GM23248 (cell line): ENCODE results near the gene LMO2. TPM values are rescaled to one million over a fixed set of nuclear protein-coding genes. Genes with fewer than 3 reads are reported as not detected.

Source experiments
- DNase-seq: peaks from one replicate; pipeline ENCODE4 v3.0.0-alpha.2; 2015
- H2AFZ ChIP-seq: fragments of 200-600 bp; sonication (generic); 2 replicates; pipeline ENCODE4 v1.6.1; 2016; ENCODE audit warnings: antibody characterized with exemption
- H3F3A ChIP-seq: fragments of 200-600 bp; sonication (generic); 2 replicates; pipeline ENCODE4 v1.6.1; 2016; ENCODE audit warnings: mild to moderate bottlenecking, antibody characterized with exemption, mixed run types; ENCODE audit not compliant: insufficient read depth
- H3K27ac ChIP-seq: fragments of 200-600 bp; sonication (generic); 2 replicates; pipeline ENCODE4 v1.5.1; 2016; ENCODE audit warnings: mild to moderate bottlenecking
- H3K27me3 ChIP-seq: fragments of 200-600 bp; sonication (generic); replicated peaks from 2 replicates; pipeline ENCODE4 v1.6.1; 2016; ENCODE audit warnings: mild to moderate bottlenecking; ENCODE audit not compliant: insufficient read depth
- H3K36me3 ChIP-seq: fragments of 200-600 bp; sonication (generic); 2 replicates; pipeline ENCODE4 v1.6.1; 2016; ENCODE audit warnings: low read depth, mild to moderate bottlenecking
- H3K4me1 ChIP-seq: fragments of 200-600 bp; sonication (generic); 2 replicates; pipeline ENCODE4 v1.6.1; 2016; ENCODE audit warnings: mild to moderate bottlenecking; ENCODE audit not compliant: insufficient read depth
- H3K4me2 ChIP-seq: fragments of 200-600 bp; sonication (generic); one replicate; pipeline ENCODE4 v1.6.1; 2016; ENCODE audit warnings: mild to moderate bottlenecking; ENCODE audit not compliant: unreplicated experiment
- H3K4me3 ChIP-seq: fragments of 200-600 bp; sonication (generic); 2 replicates; pipeline ENCODE4 v1.5.1; 2016; ENCODE audit warnings: mild to moderate bottlenecking
- H3K79me2 ChIP-seq: fragments of 200-600 bp; sonication (generic); 2 replicates; pipeline ENCODE4 v1.6.1; 2016; ENCODE audit warnings: mild to moderate bottlenecking; ENCODE audit not compliant: insufficient read depth
- H3K9ac ChIP-seq: fragments of 200-600 bp; sonication (generic); 2 replicates; pipeline ENCODE4 v1.6.1; 2016; ENCODE audit warnings: mild to moderate bottlenecking
- H3K9me2 ChIP-seq: fragments of 200-600 bp; sonication (generic); 2 replicates; pipeline ENCODE4 v1.6.1; 2016; ENCODE audit warnings: mixed run types, mild to moderate bottlenecking, moderate library complexity; ENCODE audit not compliant: insufficient read depth
- H3K9me3 ChIP-seq: fragments of 200-600 bp; sonication (generic); one replicate; pipeline ENCODE4 v1.6.1; 2017; ENCODE audit warnings: low read depth
- H4K20me1 ChIP-seq: fragments of 200-600 bp; sonication (generic); 2 replicates; pipeline ENCODE4 v1.6.0; 2016; ENCODE audit not compliant: insufficient read depth
- EZH2 ChIP-seq: fragments of 200-600 bp; sonication (generic); IDR thresholded peaks from 2 replicates; pipeline ENCODE4 v1.6.1; 2018; ENCODE audit warnings: antibody characterized with exemption, mild to moderate bottlenecking; ENCODE audit not compliant: insufficient read depth, poor library complexity, severe bottlenecking
- EZH2phosphoT487 ChIP-seq: fragments of 200-600 bp; sonication (generic); IDR thresholded peaks from 2 replicates; pipeline ENCODE4 v1.6.1; 2018; ENCODE audit warnings: antibody characterized with exemption, moderate library complexity, mild to moderate bottlenecking, low read depth; ENCODE audit not compliant: insufficient read depth
- WGBS, 2 experiments: methylation state at CpG; one replicate each; pipeline ENCODE4 v1.1.6; 2015 to 2017; ENCODE audit warnings: low lambda C conversion rate in 2 of 2, low coverage in 1 of 2; ENCODE audit errors: missing lambda C conversion rate in 2 of 2; 5-methylcytosine and 5-hydroxymethylcytosine counted together
- in situ Hi-C: fragments of 300-500 bp; cut with MboI; formaldehyde crosslinking; loops from 2 replicates; pipeline ENCODE4 v1.15.0; 2020
- polyA plus RNA-seq: library from polyadenylated mRNA; unstranded; fragments of >200 nt; fragmentation: Nextera tagmentation; extraction: Ambion mirVana; gene quantifications from 2 replicates; pipeline ENCODE4 v1.2.1, GENCODE V29; 2016
- total RNA-seq: library from RNA; depleted of rRNA; stranded (reverse); fragments of >200 nt; shearing (Covaris generic); gene quantifications from 2 replicates; pipeline ENCODE4 v1.2.3, GENCODE V29; 2014

LMO2 gene
- total and polyA plus RNA-seq, 2 experiments from 2014 or later: not detected

DNA sequence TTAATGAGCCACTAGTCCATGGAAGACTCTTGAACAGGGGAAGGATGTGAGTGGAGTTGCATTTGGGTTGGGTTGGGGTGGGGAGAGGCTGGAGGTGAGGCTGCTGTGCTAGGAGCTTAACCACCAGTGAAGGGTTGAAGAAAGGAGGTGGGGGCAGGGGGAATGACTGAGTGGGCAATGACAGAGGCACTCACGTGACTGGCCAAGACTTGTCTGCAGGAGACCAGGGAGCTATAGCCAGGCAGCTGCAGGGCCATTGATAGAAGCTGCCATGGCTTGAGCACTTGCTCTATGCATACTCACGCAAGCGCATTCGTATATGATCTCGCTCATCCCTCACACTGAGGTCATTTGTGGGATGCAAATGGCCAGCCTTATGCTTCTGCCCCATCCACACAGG is 4.0 kb downstream of the LMO2 start:
- H3K27me3 ChIP-seq: peaks cover 39% of the 10 kb centered on the region
- H3K27ac ChIP-seq: no peak overlapping the region
- H3K36me3 ChIP-seq: no peaks in the 10 kb centered on the region
- no peaks in the 10 kb centered on the region for H3K79me2 ChIP-seq
- no peak for DNase-seq
- no peaks in the 10 kb centered on the region; the same call in 1 of the 2 replicates for H3F3A ChIP-seq
- H3K9me3 ChIP-seq: no peaks in the 10 kb centered on the region
- in situ Hi-C loops: no loop called here
- H3K9ac ChIP-seq: no peak overlapping the region
- H3K4me3 ChIP-seq: no peak overlapping the region
- no peaks in the 10 kb centered on the region for H4K20me1 ChIP-seq
- no peak for TF ChIP-seq EZH2
- no peak for TF ChIP-seq EZH2phosphoT487
- H3K9me2 ChIP-seq: no peaks in the 10 kb centered on the region
- 78 to 81% methylated on average over 5 of the region's 5 CpGs for WGBS, 2 experiments
- no peak overlapping the region for H2AFZ ChIP-seq
- H3K4me1 ChIP-seq: no peaks in the 10 kb centered on the region
- no peak overlapping the region for H3K4me2 ChIP-seq

- TF ChIP-seq EZH2: no peak
- no peak for TF ChIP-seq EZH2phosphoT487
- Histone ChIP-seq H3K9me2 (no peaks in the 10 kb centered on the region), H3K27ac (no peak overlapping the region), H3K9ac (no peak overlapping the region), H4K20me1 (no peaks in the 10 kb centered on the region), H3K27me3 (peaks cover 62% of the 10 kb centered on the region), H3K4me3 (no peak overlapping the region), H3K36me3 (no peaks in the 10 kb centered on the region), H3K79me2 (no peaks in the 10 kb centered on the region), H2AFZ (no peak overlapping the region), H3F3A (no peaks in the 10 kb centered on the region), H3K9me3 (no peaks in the 10 kb centered on the region), H3K4me1 (no peaks in the 10 kb centered on the region), H3K4me2 (no peak overlapping the region)
- no peak for DNase-seq
- in situ Hi-C loops: no loop called here
- WGBS, 2 experiments: 62 to 64% methylated on average over 3 of the region's 3 CpGs
Measured at GRCh38 chr11:33885338-33886005, 6.4 kb downstream of the LMO2 start.

DNA sequence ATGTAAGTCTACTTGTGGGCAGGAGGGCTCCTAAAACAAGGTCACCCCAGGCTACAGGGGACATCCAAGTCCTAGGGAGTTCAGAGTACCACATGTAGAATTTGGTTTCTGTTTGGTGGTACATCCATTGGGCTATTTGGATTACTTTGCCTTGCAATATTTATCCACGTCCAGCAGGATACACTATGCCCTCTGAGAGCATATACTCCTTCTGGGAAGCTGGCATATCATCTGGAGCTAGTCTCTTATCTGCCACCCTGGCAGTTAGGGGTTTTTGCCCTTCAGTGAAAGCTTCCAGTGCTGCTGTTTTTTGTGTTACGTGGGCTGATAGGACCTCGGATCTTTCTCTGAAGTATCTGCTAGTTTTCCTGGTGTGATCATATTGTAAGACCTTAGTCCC is 7.3 kb downstream of the LMO2 start:
- Histone ChIP-seq H3K4me2 (no peak overlapping the region), H3K9me2 (no peaks in the 10 kb centered on the region), H3K27me3 (peaks cover 63% of the 10 kb centered on the region), H2AFZ (no peak overlapping the region), H3K36me3 (no peaks in the 10 kb centered on the region), H3K27ac (no peak overlapping the region), H3F3A (no peaks in the 10 kb centered on the region), H4K20me1 (no peaks in the 10 kb centered on the region), H3K9ac (no peak overlapping the region), H3K79me2 (no peaks in the 10 kb centered on the region), H3K4me3 (no peak overlapping the region), H3K4me1 (no peaks in the 10 kb centered on the region), H3K9me3 (no peaks in the 10 kb centered on the region)
- in situ Hi-C loops: no loop called here
- DNase-seq: no peak
- WGBS, 2 experiments: 27 to 35% methylated on average over 3 of the region's 3 CpGs
- no peak for TF ChIP-seq EZH2
- TF ChIP-seq EZH2phosphoT487: no peak

DNA sequence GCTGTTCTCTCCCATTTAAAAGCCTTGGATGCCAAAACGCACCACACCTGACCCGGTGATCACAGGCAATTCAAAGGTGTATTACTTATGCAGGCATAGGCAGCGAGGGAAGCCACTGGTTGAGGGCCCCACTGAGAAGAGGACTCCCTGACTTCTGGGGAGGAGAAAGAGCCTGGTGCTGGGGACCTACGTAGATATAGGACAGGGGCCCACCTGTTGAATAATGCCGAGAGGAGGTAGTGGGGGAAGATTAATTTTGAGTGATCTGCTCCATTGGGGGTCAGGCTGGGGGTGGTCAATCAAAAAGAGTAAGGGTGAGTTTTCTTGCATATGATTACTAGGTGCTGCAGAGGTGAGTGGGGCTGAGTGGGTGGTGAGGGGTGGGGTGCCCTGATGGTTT is 7.8 kb downstream of the LMO2 start:
- 73 to 74% methylated on average over 5 of the region's 5 CpGs for WGBS, 2 experiments
- Histone ChIP-seq H3K4me1 (no peaks in the 10 kb centered on the region), H3K36me3 (no peaks in the 10 kb centered on the region), H3K27ac (no peak overlapping the region), H3K27me3 (peaks cover 63% of the 10 kb centered on the region), H2AFZ (no peak overlapping the region), H3K9me2 (no peaks in the 10 kb centered on the region), H3K4me3 (no peak overlapping the region), H3K9me3 (no peaks in the 10 kb centered on the region), H3K9ac (no peak overlapping the region), H4K20me1 (no peaks in the 10 kb centered on the region), H3F3A (no peaks in the 10 kb centered on the region), H3K79me2 (no peaks in the 10 kb centered on the region), H3K4me2 (no peak overlapping the region)
- DNase-seq: no peak
- TF ChIP-seq EZH2: no peak
- TF ChIP-seq EZH2phosphoT487: no peak
- in situ Hi-C loops: no loop called here
